Mucosa of descending colon (tissue), 3 donors: ENCODE results near the gene LTO1. TPM values are rescaled to one million over a fixed set of nuclear protein-coding genes. Genes with fewer than 3 reads are reported as not detected.
"Not testable (repeated sequence)": the region's sequence is repeated elsewhere in the genome, so short reads cannot be mapped to it uniquely, and the experiment has no call there.

ENCODE experiments used
- ATAC-seq: fragments of 200-7000 bp; cut with Tn5 transposase; one replicate; pipeline ENCODE4 v1.9.1; 2020; ENCODE audit warnings: mild to moderate bottlenecking, moderate library complexity
- DNase-seq, 3 donors: peaks; one replicate each; pipeline ENCODE4 v3.0.0-alpha.2; 2020
- H3K36me3 ChIP-seq: fragments of 200-600 bp; one replicate; pipeline ENCODE4 v1.8.0; 2021; ENCODE audit warnings: low read depth, mild to moderate bottlenecking
- H3K4me1 ChIP-seq: fragments of 200-600 bp; one replicate; pipeline ENCODE4 v1.8.0; 2021; ENCODE audit warnings: low read depth, mild to moderate bottlenecking
- H3K4me3 ChIP-seq: fragments of 200-600 bp; one replicate; pipeline ENCODE4 v1.8.0; 2021; ENCODE audit warnings: mild to moderate bottlenecking
- H3K9me3 ChIP-seq: fragments of 200-600 bp; one replicate; pipeline ENCODE4 v1.8.0; 2021; ENCODE audit warnings: mild to moderate bottlenecking
- CTCF ChIP-seq: fragments of 200-600 bp; IDR thresholded peaks from one replicate; pipeline ENCODE4 v1.8.0; 2022; ENCODE audit warnings: antibody characterized with exemption, mild to moderate bottlenecking
- intact Hi-C, 2 donors: fragments of 100-400 bp; cut with DNase I in 1 of 2; cut with micrococcal nuclease in 1 of 2; formaldehyde crosslinking; loops; one replicate each; pipeline versions ENCODE4 v1.11.0 to v1.11.1; 2022; cut with DNase I, micrococcal nuclease
- total RNA-seq, 3 donors: library from RNA; stranded (reverse); fragmentation: NEBNext Ultra II Directional in 2 of 3; extraction: Animal tissue kit (Norgen Biotek cat#: 25700) in 2 of 3; gene quantifications; one replicate each; pipeline versions ENCODE4 v1.2.1 to v1.2.4, GENCODE V29; 2021 to 2023
- donor health status: DM: no; HTN: no; CAD: no; lungs with moderate emphysema.
- donor health status: DM: no; HTN: no; CAD: no.
- donor health status: DM: no; HTN: yes; CAD: no.

The LTO1 gene
- total RNA-seq, 3 donors from 2014 or later, result 21.8 to 30.5 (median 22.4) TPM

- no peak for ATAC-seq
- no peak overlapping the region for H3K4me3 ChIP-seq
- TF ChIP-seq CTCF, result no peak
- no peak for DNase-seq
- peaks cover 7% of the 10 kb centered on the region for H3K9me3 ChIP-seq
- H3K4me1 ChIP-seq, result no peaks in the 10 kb centered on the region
- intact Hi-C loops, result no loop called here
- H3K36me3 ChIP-seq, result no peaks in the 10 kb centered on the region
Measured at GRCh38 chr11:69625476-69625875, 49.7 kb downstream of the LTO1 start.

DNA sequence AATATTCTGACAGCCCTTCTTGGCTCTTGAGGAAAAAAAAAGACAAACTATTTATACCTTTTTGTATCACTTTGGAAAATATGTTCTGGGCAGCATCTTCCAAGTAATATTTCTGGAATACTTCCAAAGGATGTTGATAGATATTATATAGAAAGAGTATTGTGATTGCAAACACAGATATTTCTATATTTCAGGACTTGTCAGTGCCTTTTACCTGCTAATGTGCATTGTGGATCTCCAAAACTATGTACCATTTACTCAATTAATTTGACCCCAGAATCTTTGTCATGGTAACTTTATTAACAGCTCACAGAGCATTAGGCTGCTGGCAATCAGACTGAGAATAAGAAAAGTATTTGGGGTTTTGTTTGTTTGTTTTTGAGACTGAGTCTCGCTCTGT, 50.9 kb downstream of the LTO1 start:
- no peak for TF ChIP-seq CTCF
- DNase-seq (no peak), ATAC-seq (no peak)
- Histone ChIP-seq H3K9me3 (no peaks in the 10 kb centered on the region), H3K4me3 (no peak overlapping the region), H3K4me1 (no peaks in the 10 kb centered on the region), H3K36me3 (no peaks in the 10 kb centered on the region)
- intact Hi-C loops, result no loop called here

- H3K9me3 ChIP-seq, ATAC-seq, H3K4me1 ChIP-seq, intact Hi-C loops, H3K4me3 ChIP-seq, H3K36me3 ChIP-seq, DNase-seq: not testable (repeated sequence)
Measured at GRCh38 chr11:69622097-69622681, 53.0 kb downstream of the LTO1 start.

DNA sequence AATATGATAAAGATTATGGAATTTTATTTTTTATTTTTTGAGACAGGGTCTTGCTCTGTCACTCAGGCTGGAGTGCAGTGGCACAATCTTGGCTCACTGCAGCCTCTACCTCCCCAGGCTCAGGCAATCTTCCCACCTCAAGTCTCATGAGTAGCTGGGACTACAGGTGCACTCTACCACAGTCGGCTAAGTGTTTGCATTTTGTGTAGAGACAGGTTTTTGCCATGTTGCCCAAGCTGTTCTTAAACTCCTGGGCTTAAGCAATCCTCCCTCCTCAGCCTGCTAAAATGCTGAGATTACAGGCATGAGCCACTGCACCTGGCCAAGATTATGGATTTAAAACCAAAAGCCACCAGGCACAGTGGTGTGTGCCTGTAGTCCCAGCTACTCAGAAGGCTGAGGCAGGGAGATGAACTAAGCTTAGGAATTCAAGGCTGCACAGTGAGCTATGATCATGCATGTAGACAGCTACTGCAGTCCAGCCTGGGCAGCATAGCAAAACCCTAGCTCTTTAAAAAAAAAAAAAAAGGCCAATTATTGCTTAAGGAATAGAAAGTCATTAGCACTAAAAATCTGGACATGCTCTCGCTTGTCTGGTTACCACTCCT, 54.4 kb downstream of the LTO1 start:
- H3K36me3 ChIP-seq, result no peaks in the 10 kb centered on the region
- H3K4me1 ChIP-seq, result no peaks in the 10 kb centered on the region
- DNase-seq (no peak), ATAC-seq (no peak)
- intact Hi-C loops, result no loop called here
- H3K9me3 ChIP-seq, result no peaks in the 10 kb centered on the region
- no peak overlapping the region for H3K4me3 ChIP-seq
- no peak for TF ChIP-seq CTCF

DNA sequence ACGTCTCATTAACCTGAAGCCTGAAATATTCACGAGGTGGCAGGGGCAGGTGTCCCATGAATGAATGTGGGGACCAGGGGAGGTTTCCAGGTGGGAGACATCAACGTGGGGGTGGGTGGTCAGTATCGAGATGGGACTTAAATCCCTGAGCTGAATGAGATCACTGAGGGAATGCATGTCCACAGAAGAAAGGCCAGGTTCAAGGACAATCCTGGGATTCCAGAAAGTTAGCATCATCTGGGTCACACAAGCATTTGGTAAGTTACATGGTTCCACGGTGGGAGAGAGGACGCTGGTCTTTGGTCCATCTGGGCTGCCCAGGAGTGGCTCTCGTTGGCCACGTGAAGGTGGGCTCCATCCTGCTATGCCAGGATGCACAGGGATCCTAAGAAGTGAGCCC, 56.9 kb downstream of the LTO1 start:
- Histone ChIP-seq H3K36me3 (no peaks in the 10 kb centered on the region), H3K9me3 (no peaks in the 10 kb centered on the region), H3K4me1 (no peaks in the 10 kb centered on the region), H3K4me3 (no peak overlapping the region)
- intact Hi-C loops, result no loop called here
- no peak for DNase-seq
- TF ChIP-seq CTCF, result no peak
- ATAC-seq, result no peak

DNA sequence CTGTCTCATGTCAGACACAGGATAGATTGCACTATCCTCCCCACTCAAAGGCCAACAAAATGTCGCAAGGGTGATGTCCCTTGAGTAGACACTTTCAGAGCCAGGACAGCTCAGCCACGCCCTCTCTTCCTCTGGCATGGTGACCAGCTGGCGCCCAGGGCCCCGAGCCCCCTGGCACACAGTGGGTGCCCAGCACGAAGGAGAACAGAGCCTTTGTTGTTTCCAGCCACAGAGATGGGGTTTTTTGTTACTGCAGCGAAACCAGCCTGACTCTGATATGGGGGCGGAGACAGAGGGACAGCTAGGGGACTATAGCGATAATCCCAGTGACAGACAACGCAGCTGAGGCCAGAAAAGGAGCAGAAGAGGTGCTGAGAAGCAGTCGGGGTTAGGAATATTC, 57.5 kb downstream of the LTO1 start:
- Histone ChIP-seq H3K36me3 (no peaks in the 10 kb centered on the region), H3K4me1 (no peaks in the 10 kb centered on the region), H3K9me3 (no peaks in the 10 kb centered on the region), H3K4me3 (no peak overlapping the region)
- DNase-seq (no peak), ATAC-seq (no peak)
- no peak for TF ChIP-seq CTCF
- intact Hi-C loops, result no loop called here
